HG03139 (cell line): ENCODE data around the gene MPST.

Experiments
- ATAC-seq: cut with Tn5 transposase; IDR thresholded peaks from one replicate; pipeline ENCODE4 v1.9.1; 2021; ENCODE audit not compliant: unreplicated experiment

Gene MPST

DNA sequence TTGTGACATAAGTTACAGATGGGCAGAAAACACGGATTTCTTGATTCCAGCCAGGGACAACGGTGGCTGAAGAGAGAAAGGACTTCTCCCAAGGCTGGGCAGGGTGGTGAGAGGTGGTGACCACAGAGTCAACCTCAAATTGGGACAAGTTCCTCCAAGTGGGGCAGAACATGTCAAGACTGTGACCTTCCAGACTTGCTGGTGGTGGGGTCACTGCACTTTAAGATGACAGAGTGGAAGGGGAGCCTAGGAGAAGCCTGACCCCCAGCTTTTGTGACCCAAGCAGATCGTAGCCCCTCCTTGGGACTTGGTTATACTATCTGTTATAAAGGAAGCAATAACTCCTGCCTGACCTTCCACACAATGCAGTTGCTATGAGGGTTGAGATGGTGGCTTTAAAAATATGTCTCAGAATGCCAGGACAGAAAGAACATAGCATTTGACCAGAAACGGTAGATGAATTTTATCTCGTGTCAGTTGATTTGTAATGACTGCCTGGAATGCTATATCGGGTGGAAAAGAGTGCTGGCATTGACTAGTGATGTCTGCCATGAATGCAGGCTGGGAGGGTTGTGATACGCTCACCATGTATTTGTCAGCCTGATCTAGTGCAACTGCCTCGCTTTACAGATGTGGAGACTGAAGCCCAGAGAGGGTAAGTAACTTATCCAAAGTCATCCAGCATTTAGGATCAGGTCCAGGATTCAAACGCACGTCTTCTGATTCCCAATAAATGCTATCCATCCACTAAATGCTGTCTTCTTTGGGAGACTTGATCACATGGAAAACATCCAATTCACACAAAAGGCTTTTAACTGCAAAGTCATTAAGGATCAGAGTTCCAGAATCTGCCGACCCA, 18.6 kb upstream of the MPST start:
- no peak for ATAC-seq

- ATAC-seq: no peak
Measured at GRCh38 chr22:37001826-37002225, 17.7 kb upstream of the MPST start.

DNA sequence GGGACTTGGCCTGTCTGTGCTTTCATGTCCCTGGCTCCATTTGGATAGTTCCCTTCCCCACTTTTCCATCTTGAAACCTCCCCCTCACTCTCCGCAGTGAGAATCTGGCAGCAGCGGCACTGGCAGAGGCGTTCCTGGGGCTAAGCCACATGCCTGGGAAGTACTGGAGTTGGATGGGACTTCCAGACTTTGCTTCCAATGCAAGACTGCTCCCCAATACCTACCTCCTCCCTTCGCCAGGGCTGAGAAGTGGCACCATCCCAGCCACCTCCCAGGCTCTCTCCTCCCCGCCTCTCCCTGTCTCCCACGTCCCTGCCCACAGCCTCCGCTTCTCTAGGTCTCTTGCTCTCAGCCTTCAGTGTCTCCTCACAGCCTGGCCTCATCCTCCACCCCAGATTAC, 16.9 kb upstream of the MPST start:
- no peak for ATAC-seq

DNA sequence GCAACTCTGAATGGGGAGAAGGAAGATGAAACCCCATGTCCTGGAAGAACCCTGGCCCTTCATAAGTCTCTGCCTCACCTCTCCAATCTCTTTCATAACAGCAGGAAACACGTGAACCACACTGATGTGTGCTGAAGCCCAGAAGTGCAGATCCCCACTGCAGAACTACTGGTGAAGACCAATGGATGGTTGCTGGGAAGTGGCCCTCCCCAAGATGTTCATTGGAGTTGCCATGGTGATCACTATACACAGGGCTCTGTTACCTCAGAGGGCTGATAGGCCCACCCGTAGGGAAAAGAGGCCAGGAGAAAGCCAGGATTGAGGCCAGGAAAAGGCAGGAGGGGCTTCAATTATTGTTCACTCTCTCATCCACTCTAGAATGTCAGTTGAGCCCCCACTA, 11.9 kb upstream of the MPST start:
- no peak for ATAC-seq

- no peak for ATAC-seq
Measured at GRCh38 chr22:37008365-37008764, 11.2 kb upstream of the MPST start.

DNA sequence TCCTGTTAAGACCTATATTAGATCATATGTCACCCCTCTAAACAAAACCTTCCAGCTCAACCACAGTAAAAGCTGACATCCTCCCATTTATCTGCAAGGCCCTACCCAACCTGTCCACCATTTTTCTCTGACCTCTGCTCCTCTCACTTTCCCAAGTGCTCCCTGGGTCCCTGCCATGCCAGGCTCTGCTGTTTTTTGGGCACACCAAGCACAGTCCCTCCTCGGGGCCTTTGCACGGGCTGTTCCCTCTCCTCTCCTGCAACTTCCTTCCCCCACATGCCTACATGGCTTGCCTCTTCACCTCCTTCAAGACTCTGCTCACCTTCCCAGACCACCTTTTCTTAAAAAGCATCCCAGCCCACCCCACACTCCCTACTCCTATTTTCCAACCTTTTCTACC, 10.1 kb upstream of the MPST start:
- no peak for ATAC-seq

DNA sequence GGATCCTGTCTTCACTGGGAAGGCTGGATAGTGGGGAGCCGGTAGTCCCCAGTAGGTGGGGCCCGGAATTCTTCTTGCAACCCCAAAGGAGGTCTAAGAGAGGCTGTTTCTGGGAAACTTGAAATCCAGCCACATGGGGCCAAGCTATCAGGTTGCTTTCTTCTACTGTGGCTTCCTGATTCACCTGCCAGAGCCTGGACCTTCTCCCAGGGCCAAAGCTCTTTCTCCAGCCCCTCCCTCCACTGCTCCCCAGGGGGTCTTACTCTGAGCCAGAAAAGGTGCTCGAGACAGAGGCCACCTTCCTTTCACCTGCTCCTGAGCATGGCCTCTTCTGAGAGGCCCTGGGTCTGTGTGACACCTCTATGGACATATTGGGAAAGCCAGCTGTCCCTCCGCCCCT, 9.4 kb upstream of the MPST start:
- ATAC-seq: no peak

DNA sequence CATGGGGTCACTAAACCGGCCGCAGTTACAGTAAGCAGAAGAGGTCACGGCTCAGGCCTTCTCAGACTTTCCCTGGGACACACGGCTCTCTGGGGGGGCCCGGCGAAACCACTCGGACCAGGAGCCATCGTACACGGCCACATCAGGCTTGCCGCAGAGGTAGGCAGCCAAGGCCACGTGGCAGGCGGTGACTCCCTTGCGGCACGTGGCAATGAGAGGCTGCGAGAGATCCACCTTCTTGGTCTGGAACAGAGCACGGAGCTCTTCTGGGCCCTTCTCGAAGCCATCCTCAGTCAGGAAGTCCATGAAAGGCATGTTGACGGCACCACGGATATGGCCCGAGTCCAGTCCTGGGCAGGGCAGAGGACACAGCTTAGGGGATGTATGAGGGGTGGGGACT, 8.6 kb upstream of the MPST start:
- ATAC-seq: no peak

DNA sequence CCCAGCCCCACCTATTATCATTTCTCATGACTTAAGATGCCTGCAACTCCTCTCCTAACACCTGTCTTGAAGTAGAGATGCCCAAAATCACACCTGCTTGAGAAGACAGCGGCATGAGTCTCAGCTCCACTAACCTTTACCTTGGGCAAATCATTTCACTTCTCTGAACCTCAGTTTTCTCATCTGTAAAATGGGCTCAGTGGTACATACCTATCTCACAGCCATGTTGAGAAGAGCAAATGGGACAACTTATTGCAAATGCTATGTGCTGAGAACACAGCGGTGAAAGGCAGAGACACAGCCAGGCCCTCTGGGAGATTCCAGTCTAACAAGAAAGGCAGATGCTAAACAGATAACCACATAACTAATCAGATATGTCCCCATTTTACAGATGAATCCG, 8.1 kb upstream of the MPST start:
- no peak for ATAC-seq

DNA sequence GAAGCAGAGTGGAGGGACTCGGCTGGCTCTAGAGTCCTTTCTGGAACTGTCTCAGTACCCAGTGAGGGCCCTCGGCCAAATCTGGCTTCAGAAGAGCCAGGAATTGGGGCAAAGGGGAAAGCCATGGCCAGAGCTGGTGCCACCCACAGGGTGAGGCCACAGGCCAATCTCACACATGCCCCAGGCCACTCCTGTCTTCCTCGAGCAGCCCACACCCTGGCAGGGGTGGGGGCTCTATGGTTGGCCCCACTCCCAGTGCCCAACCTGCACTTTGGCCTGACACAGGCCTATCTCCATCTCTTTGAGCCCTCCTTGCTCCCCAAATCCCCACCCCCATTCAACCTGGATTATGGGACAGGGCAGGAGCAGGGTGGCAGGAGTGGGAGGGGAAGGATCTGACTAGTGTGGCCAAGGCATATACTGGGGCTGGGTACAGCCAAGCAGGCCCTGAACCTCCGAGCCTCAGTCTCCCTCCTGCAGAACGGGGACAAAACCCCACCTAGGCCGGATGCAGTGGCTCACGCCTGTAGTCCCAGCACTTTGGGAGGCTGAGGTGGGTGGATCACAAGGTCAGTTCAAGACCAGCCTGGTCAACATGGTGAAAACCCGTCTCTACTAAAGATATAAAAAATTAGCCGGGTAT, 7.2 kb upstream of the MPST start:
- no peak for ATAC-seq

GRCh38 chr22:37012956-37013355, 6.6 kb upstream of the MPST start:
- no peak for ATAC-seq

- no peak for ATAC-seq
Measured at GRCh38 chr22:37014415-37014806, 5.1 kb upstream of the MPST start.

DNA sequence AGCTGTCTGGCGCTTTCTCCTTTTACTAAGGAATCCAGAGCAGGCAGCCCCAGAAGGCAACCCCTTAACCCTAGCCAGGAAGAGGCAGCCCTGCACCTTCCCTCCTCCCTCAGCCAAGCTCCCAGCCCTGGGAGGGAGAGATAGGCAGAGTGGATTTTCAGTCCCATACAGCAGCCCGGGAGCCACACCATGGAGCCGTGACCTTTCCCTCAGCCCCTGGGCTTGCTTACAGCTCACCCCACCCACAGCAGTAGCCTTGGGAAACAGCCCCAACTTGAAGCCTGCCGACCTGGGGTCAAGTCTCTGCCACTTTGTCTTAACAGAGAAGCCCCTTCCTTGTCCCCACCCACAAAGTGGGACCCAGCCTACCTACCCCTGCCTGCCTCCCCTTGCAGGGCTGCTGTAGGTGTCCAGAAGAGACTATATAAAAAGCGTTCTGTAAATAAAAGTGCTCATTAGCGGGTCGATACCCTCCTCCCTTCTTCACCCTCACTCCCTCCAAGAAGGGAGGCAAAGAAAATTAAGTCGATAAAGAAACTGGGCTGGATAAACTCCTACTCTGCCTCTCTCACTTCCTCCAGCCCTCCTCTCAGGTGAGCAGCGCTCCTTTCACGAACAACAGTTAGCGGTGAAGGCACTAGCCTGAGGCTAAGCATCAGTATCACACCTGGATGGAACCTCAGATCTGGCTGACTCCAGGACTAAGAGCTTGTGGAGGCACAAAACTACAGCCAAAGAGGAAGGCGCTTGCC, 4.5 kb upstream of the MPST start:
- no peak for ATAC-seq

- ATAC-seq: no peak
Measured at GRCh38 chr22:37015587-37015878, 4.0 kb upstream of the MPST start.

- no peak for ATAC-seq
Measured at GRCh38 chr22:37016134-37016910, 3.2 kb upstream of the MPST start.

DNA sequence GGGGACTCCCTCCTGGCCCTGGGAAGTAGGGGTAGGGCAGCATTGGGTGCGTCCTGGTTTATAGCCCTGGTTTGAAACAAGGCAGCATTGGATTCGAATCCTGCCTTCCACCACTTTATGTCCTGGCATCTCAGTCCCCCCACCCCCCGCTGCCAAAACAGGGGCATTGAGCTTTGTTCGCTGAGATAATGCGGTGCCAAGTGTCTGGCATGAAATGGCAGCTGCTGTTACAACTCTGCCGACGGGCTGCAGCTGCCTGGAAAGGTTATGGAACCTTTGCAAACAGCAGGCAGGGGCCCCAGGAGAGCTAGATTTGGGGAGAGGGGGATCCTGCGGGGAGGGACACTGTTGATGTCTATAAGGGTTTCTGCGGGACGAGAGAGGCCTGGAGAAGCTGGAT, 2.2 kb upstream of the MPST start:
- no peak for ATAC-seq

DNA sequence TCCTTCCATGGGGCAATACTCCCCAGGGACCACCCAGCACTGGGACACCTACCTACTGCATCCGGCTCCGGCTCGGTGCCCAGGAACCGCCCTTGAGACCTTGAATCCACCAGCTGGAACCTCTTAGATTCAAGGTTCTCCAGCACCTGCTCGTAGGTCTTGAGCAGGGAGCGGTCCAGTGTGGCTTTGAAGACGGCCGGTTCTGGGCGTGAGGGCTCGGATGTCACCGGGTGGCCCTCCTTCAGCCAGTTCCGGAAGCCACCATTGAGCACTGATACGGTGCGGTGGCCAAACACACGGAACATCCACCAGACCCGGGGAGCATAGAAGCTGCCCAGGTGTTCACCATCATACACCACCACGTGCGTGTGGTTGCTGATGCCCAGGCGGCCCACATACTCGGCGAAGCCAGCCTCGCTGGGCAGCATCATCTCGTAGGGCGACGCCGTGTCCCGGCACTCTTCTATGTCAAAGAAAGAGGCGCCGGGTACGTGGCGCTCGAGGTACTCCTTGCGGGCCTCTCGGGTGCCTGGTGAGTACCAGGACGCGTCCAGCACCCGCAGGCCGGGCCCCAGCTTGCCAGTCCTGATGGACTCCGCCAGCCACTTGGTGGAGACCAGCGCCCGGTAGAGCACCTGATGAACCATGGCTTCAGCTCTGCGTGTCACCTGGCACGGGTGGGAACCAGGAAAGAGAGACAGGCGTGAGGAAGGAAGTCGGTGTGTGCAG, 1.3 kb upstream of the MPST start:
- no peak for ATAC-seq

- no peak for ATAC-seq
Measured at GRCh38 chr22:37018815-37019308, 680 bp upstream of the MPST start.

- no peak for ATAC-seq
Measured at GRCh38 chr22:37020192-37020479, 594 bp downstream of the MPST start.

DNA sequence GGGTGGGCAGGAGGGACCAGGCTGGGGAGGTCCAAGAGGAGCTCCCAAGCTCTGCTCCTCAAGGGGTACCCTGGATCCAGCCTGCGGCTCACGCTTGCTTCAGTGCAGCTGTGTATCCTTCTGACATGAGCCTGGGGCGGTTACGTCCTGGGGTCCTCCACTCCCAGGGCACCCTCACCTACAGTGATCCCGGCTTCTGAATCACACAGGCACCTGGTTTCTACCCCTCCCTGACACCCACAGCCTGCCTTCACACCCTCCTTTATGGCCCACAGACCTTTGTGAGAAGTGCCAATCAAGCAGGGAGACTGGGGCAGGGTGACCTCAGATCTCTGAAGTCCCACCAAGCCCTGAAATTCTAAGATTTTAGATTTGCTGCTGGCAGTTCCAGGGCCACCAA, 1.5 kb downstream of the MPST start:
- no peak for ATAC-seq
